Left ventricle myocardium inferior (tissue), 1 donor: Measurements from ENCODE around the gene CUL4B. TPM values are rescaled to one million over a fixed set of nuclear protein-coding genes. Genes with fewer than 3 reads are reported as not detected.

ENCODE experiments used
- DNase-seq: peaks from one replicate; pipeline ENCODE4 v3.0.0-alpha.2; 2020
- H3K27ac ChIP-seq: fragments of 200-600 bp; replicated peaks from 2 replicates; pipeline ENCODE4 v1.8.0; 2021
- H3K27me3 ChIP-seq: fragments of 200-600 bp; 2 replicates; pipeline ENCODE4 v1.8.0; 2021; ENCODE audit warnings: low read depth
- H3K36me3 ChIP-seq: fragments of 200-600 bp; 2 replicates; pipeline ENCODE4 v1.8.0; 2021
- H3K4me1 ChIP-seq: fragments of 200-600 bp; 2 replicates; pipeline ENCODE4 v1.8.0; 2021
- H3K4me3 ChIP-seq: fragments of 200-600 bp; 2 replicates; pipeline ENCODE4 v1.8.0; 2021; ENCODE audit warnings: mild to moderate bottlenecking, moderate library complexity
- H3K9me3 ChIP-seq: fragments of 200-600 bp; replicated peaks from 2 replicates; pipeline ENCODE4 v1.8.0; 2021
- intact Hi-C: fragments of 100-400 bp; cut with micrococcal nuclease; formaldehyde crosslinking; loops from one replicate; pipeline ENCODE4 v1.11.0; 2022
- total RNA-seq: library from RNA; stranded (reverse); fragmentation: NEBNext Ultra II Directional; extraction: Animal tissue kit (Norgen Biotek cat#: 25700); gene quantifications from one replicate; pipeline ENCODE4 v1.2.1, GENCODE V29; 2021
- TF ChIP-seq, protein P1 (sequence below): fragments of 200-600 bp; IDR thresholded peaks from 2 replicates; pipeline ENCODE4 v1.8.0; 2021; ENCODE audit warnings: antibody characterized with exemption, mild to moderate bottlenecking, borderline replicate concordance
- donor health status: DM: no; HTN: yes; CAD: no; lungs with severe emphysema.

Gene CUL4B
- total RNA-seq, 1 donor from 2014 or later, result 18.9 TPM

GRCh38 chrX:120570011-120570600, 9.3 kb upstream of the CUL4B start:
- intact Hi-C loops, result no loop called here
- H3K9me3 ChIP-seq, result no peaks in the 10 kb centered on the region
- no peaks in the 10 kb centered on the region for H3K36me3 ChIP-seq
- TF ChIP-seq, protein P1, sequence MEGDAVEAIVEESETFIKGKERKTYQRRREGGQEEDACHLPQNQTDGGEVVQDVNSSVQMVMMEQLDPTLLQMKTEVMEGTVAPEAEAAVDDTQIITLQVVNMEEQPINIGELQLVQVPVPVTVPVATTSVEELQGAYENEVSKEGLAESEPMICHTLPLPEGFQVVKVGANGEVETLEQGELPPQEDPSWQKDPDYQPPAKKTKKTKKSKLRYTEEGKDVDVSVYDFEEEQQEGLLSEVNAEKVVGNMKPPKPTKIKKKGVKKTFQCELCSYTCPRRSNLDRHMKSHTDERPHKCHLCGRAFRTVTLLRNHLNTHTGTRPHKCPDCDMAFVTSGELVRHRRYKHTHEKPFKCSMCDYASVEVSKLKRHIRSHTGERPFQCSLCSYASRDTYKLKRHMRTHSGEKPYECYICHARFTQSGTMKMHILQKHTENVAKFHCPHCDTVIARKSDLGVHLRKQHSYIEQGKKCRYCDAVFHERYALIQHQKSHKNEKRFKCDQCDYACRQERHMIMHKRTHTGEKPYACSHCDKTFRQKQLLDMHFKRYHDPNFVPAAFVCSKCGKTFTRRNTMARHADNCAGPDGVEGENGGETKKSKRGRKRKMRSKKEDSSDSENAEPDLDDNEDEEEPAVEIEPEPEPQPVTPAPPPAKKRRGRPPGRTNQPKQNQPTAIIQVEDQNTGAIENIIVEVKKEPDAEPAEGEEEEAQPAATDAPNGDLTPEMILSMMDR, result no peak
- no peak overlapping the region for H3K4me3 ChIP-seq
- DNase-seq, result no peak
- H3K27me3 ChIP-seq, result no peaks in the 10 kb centered on the region
- no peaks in the 10 kb centered on the region for H3K4me1 ChIP-seq
- H3K27ac ChIP-seq, result no peak overlapping the region

- no peaks in the 10 kb centered on the region for H3K27me3 ChIP-seq
- no peak overlapping the region for H3K27ac ChIP-seq
- no peaks in the 10 kb centered on the region for H3K9me3 ChIP-seq
- no peak for DNase-seq
- intact Hi-C loops, result no loop called here
- H3K4me3 ChIP-seq, result no peak overlapping the region
- H3K4me1 ChIP-seq, result no peaks in the 10 kb centered on the region
- TF ChIP-seq, protein P1, result no peak
- H3K36me3 ChIP-seq, result no peaks in the 10 kb centered on the region
Measured at GRCh38 chrX:120568609-120569008, 7.8 kb upstream of the CUL4B start.

DNA sequence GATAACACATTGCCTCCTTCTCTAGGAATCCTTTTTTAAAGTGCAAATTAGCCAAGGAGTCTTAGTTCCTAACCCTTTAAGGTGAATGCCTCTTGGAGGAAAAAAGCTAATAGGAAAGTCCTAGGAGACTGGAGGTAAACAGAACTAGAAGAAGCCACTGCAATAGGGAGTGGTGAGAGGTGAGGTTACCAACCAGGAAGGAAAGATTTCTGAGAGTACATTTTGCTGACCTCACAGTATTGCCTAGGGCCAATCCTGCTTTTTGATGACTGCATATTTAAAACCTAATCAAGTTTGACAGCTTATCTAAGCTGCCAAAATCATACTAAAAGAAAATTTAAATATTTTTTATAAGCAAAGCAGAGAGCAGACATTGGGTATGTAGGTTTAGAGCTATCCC, 7.3 kb upstream of the CUL4B start:
- DNase-seq, result no peak
- Histone ChIP-seq H3K4me3 (no peak overlapping the region), H3K4me1 (peaks cover under 1% of the 10 kb centered on the region), H3K27me3 (no peaks in the 10 kb centered on the region), H3K27ac (no peak overlapping the region), H3K36me3 (no peaks in the 10 kb centered on the region), H3K9me3 (no peaks in the 10 kb centered on the region)
- TF ChIP-seq, protein P1, result no peak
- intact Hi-C loops, result no loop called here

- H3K36me3 ChIP-seq, result no peaks in the 10 kb centered on the region
- TF ChIP-seq, protein P1, result no peak
- DNase-seq, result no peak
- H3K4me1 ChIP-seq, result peaks cover 12% of the 10 kb centered on the region
- no peak overlapping the region for H3K4me3 ChIP-seq
- no peaks in the 10 kb centered on the region for H3K27me3 ChIP-seq
- intact Hi-C loops, result no loop called here
- H3K9me3 ChIP-seq, result no peaks in the 10 kb centered on the region
- H3K27ac ChIP-seq, result no peak overlapping the region
Measured at GRCh38 chrX:120566817-120567216, 6.1 kb upstream of the CUL4B start.

- no peaks in the 10 kb centered on the region for H3K9me3 ChIP-seq
- TF ChIP-seq, protein P1, result no peak
- intact Hi-C loops, result no loop called here
Measured at GRCh38 chrX:120564925-120565324, 4.2 kb upstream of the CUL4B start.

More at GRCh38 chrX:120564925-120565324, 4.2 kb upstream of the CUL4B start:
- no peak for DNase-seq
- H3K4me1 ChIP-seq, result peaks cover 15% of the 10 kb centered on the region
- no peaks in the 10 kb centered on the region for H3K27me3 ChIP-seq
- H3K27ac ChIP-seq, result no peak overlapping the region
- H3K36me3 ChIP-seq, result no peaks in the 10 kb centered on the region
- H3K4me3 ChIP-seq, result no peak overlapping the region
